ENCODE results near the gene ROR2. TPM values are rescaled to one million over a fixed set of nuclear protein-coding genes. Genes with fewer than 3 reads are reported as not detected.
A peak's percentile ranks its signal among the peaks of the same experiment; 100 is the strongest.

Gene ROR2
- polyA plus RNA-seq, 1 experiment: 9.7 TPM

GRCh38 chr9:91765296-91765695, 184.7 kb downstream of the ROR2 start:
- no peak overlapping the region for H3K4me3 ChIP-seq (ENCODE audit: low read depth, low read length)
- no peak overlapping the region for H3K27ac ChIP-seq (ENCODE audit: low read depth, low read length)
- no peak for TF ChIP-seq CTCF (IDR thresholded peaks at IDR 0.05; ENCODE audit: low read depth, low read length)
- ChIA-PET POLR2A (no interaction called here), CTCF (interaction anchor here (1.7 to 1.8 kb wide), 2 partner anchors 11 to 189 kb away, joined by 5 read pairs; no protein-coding TSS in a partner anchor)
- H3K9me3 ChIP-seq (ENCODE audit: control insufficient read depth, insufficient read depth, low read length): peaks cover 5% of the 10 kb centered on the region
- no peak for DNase-seq (ENCODE audit: low read depth, low spot score)
- H3K27me3 ChIP-seq (ENCODE audit: control insufficient read depth, insufficient read depth, low read length): peaks cover 21% of the 10 kb centered on the region

GRCh38 chr9:91764661-91765060, 185.4 kb downstream of the ROR2 start:
- H3K27ac ChIP-seq (ENCODE audit: low read depth, low read length): no peak overlapping the region
- no peak for TF ChIP-seq CTCF (IDR thresholded peaks at IDR 0.05; ENCODE audit: low read depth, low read length)
- peaks cover 5% of the 10 kb centered on the region for H3K9me3 ChIP-seq (ENCODE audit: control insufficient read depth, insufficient read depth, low read length)
- DNase-seq (ENCODE audit: low read depth, low spot score): no peak
- ChIA-PET POLR2A (no interaction called here), CTCF (interaction anchor here (1.7 kb wide), 1 partner anchor 190 kb away, joined by 5 read pairs; no protein-coding TSS in a partner anchor)
- H3K27me3 ChIP-seq (ENCODE audit: control insufficient read depth, insufficient read depth, low read length): peaks cover 21% of the 10 kb centered on the region
- no peak overlapping the region for H3K4me3 ChIP-seq (ENCODE audit: low read depth, low read length)

GRCh38 chr9:91761362-91761761, 188.7 kb downstream of the ROR2 start:
- CTCF ChIA-PET: interaction anchor here (0.9 to 1.8 kb wide), 4 partner anchors 10 to 846 kb away, joined by 4 to 6 read pairs (median 5); partner anchors contain the start of gene ROR2
- H3K27me3 ChIP-seq (ENCODE audit: control insufficient read depth, insufficient read depth, low read length): peaks cover 3% of the 10 kb centered on the region

GRCh38 chr9:91760906-91761305, 189.1 kb downstream of the ROR2 start:
- ChIA-PET CTCF (interaction anchor here (0.9 to 1.8 kb wide), 3 partner anchors 10 to 845 kb away, joined by 5 to 6 read pairs (median 5); partner anchors contain the start of gene ROR2), POLR2A (no interaction called here)
- Histone ChIP-seq H3K9me3 (ENCODE audit: control insufficient read depth, insufficient read depth, low read length) (peaks cover 5% of the 10 kb centered on the region; the same call in 1 of the 2 replicates), H3K4me3 (ENCODE audit: low read depth, low read length) (no peak overlapping the region), H3K27ac (ENCODE audit: low read depth, low read length) (no peak overlapping the region), H3K27me3 (ENCODE audit: control insufficient read depth, insufficient read depth, low read length) (peaks cover 3% of the 10 kb centered on the region)
- TF ChIP-seq CTCF (IDR thresholded peaks at IDR 0.05; ENCODE audit: low read depth, low read length): no peak
- DNase-seq (ENCODE audit: low read depth, low spot score): no peak

More at GRCh38 chr9:91761362-91761761, 188.7 kb downstream of the ROR2 start:
- no peak overlapping the region for H3K4me3 ChIP-seq (ENCODE audit: low read depth, low read length)
- no peak for DNase-seq (ENCODE audit: low read depth, low spot score)
- no peak for TF ChIP-seq CTCF (IDR thresholded peaks at IDR 0.05; ENCODE audit: low read depth, low read length)
- no peak overlapping the region for H3K27ac ChIP-seq (ENCODE audit: low read depth, low read length)
- POLR2A ChIA-PET: no interaction called here
- H3K9me3 ChIP-seq (ENCODE audit: control insufficient read depth, insufficient read depth, low read length): peaks cover 5% of the 10 kb centered on the region; the same call in 1 of the 2 replicates

GRCh38 chr9:91758491-91758981, 191.5 kb downstream of the ROR2 start:
- TF ChIP-seq CTCF (IDR thresholded peaks at IDR 0.05; ENCODE audit: low read depth, low read length): peak; percentile 80
- H3K4me3 ChIP-seq (ENCODE audit: low read depth, low read length): no peak overlapping the region

More at GRCh38 chr9:91758491-91758981, 191.5 kb downstream of the ROR2 start:
- ChIA-PET POLR2A (no interaction called here), CTCF (interaction anchor here (0.6 to 3.3 kb wide), 30 partner anchors 9 to 843 kb away, joined by 3 to 30 read pairs (median 3); partner anchors contain the start of gene ROR2)
- H3K27me3 ChIP-seq (ENCODE audit: control insufficient read depth, insufficient read depth, low read length): no peaks in the 10 kb centered on the region
- H3K27ac ChIP-seq (ENCODE audit: low read depth, low read length): no peak overlapping the region
- H3K9me3 ChIP-seq (ENCODE audit: control insufficient read depth, insufficient read depth, low read length): no peaks in the 10 kb centered on the region
- no peak for DNase-seq (ENCODE audit: low read depth, low spot score)

Measured in AG04450 (cell line).